GM23338 (cell line): ENCODE data around the gene SMC2.

Experiments
- ETS1 ChIP-seq: IDR thresholded peaks from 2 replicates; pipeline ENCODE4 v1.6.1; 2016; ENCODE audit warnings: antibody characterized with exemption
- EZH2 ChIP-seq: fragments of 200-600 bp; sonication (generic); IDR thresholded peaks from one replicate; pipeline ENCODE4 v1.8.0; 2017; ENCODE audit warnings: antibody characterized with exemption, mild to moderate bottlenecking, low read depth; ENCODE audit not compliant: unreplicated experiment
- EZH2phosphoT487 ChIP-seq: fragments of 200-600 bp; sonication (generic); IDR thresholded peaks from one replicate; pipeline ENCODE4 v1.8.1; 2018; ENCODE audit warnings: antibody characterized with exemption; ENCODE audit not compliant: unreplicated experiment
- JUNB ChIP-seq: IDR thresholded peaks from one replicate; pipeline ENCODE4 v1.6.1; 2016; ENCODE audit warnings: antibody characterized with exemption; ENCODE audit not compliant: unreplicated experiment
- POLR2AphosphoS5 ChIP-seq: IDR thresholded peaks from 2 replicates; pipeline ENCODE4 v1.6.1; 2016; ENCODE audit warnings: antibody characterized with exemption, low read depth
- REST ChIP-seq: IDR thresholded peaks from one replicate; pipeline ENCODE4 v1.6.1; 2018; ENCODE audit warnings: antibody characterized with exemption; ENCODE audit not compliant: unreplicated experiment
- TF ChIP-seq, protein P1 (sequence below), 2 experiments: fragments of 200-600 bp in 1 of 2; sonication (generic) in 1 of 2; conservative IDR thresholded peaks; 2 replicates each; pipeline versions ENCODE4 v1.5.1 to v1.6.1; 2016 to 2017; ENCODE audit warnings: antibody characterized with exemption in 2 of 2, low read depth in 2 of 2, mild to moderate bottlenecking in 2 of 2, moderate library complexity in 1 of 2

- TF ChIP-seq, protein P1, sequence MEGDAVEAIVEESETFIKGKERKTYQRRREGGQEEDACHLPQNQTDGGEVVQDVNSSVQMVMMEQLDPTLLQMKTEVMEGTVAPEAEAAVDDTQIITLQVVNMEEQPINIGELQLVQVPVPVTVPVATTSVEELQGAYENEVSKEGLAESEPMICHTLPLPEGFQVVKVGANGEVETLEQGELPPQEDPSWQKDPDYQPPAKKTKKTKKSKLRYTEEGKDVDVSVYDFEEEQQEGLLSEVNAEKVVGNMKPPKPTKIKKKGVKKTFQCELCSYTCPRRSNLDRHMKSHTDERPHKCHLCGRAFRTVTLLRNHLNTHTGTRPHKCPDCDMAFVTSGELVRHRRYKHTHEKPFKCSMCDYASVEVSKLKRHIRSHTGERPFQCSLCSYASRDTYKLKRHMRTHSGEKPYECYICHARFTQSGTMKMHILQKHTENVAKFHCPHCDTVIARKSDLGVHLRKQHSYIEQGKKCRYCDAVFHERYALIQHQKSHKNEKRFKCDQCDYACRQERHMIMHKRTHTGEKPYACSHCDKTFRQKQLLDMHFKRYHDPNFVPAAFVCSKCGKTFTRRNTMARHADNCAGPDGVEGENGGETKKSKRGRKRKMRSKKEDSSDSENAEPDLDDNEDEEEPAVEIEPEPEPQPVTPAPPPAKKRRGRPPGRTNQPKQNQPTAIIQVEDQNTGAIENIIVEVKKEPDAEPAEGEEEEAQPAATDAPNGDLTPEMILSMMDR (conservative IDR thresholded peaks at IDR 0.05; ENCODE audit: low read depth in 2 of 2): no peak
- no peak for TF ChIP-seq POLR2AphosphoS5
- TF ChIP-seq EZH2phosphoT487: no peak
- no peak for TF ChIP-seq EZH2
- TF ChIP-seq JUNB: no peak
- no peak for TF ChIP-seq REST
- TF ChIP-seq ETS1: no peak
These were observed 13.1 kb upstream of the SMC2 start for GRCh38 chr9:104080983-104081382.
